GM18909 (cell line): ENCODE results near the gene GALNT6.

Experiments
- ATAC-seq: cut with Tn5 transposase; IDR thresholded peaks from one replicate; pipeline ENCODE4 v1.9.1; 2021; ENCODE audit warnings: mild to moderate bottlenecking; ENCODE audit not compliant: unreplicated experiment, poor library complexity

GALNT6 gene

GRCh38 chr12:51383269-51383905 lies 7.8 kb downstream of the GALNT6 start:
- no peak for ATAC-seq

GRCh38 chr12:51382173-51382572 lies 9.0 kb downstream of the GALNT6 start:
- no peak for ATAC-seq

DNA sequence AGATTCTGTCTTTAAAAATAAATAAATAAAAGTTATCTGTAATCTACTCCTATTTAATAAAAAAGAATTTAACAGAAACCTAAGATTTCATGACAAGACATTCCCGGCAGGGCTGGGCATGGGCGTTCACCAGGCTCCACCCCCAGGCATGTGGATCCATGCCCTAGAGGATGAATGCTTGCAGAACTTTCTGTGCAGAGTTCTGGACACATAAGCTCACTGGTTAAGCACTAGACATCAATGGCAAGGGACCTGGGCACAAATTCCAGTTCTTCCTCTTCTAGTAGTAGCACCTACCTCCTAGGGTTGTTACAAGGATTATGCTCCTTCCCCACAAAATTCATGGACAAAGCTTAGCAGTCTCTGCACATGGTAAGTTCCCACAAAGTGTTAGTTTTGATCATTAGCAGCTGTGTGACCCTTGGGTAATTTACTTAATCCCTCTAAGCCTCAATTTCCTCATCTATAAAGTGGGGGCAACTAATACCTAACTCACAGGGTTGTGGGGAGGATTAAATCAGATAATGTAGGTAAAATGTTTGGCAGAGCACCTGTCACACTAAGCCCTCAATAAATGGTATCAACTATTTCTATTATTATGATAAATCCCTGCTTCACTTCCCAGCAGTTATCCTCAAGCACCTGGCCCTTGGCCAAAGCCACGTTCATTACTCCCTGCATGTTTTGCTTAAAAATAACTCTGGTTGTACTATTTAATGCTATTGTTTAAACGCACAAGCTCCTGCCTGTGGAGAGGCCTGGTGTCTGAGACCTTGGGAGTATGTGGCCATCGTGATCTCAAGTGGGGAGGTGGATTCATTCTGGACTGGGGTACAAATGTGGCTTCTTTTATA lies 9.8 kb downstream of the GALNT6 start:
- ATAC-seq = no peak

DNA sequence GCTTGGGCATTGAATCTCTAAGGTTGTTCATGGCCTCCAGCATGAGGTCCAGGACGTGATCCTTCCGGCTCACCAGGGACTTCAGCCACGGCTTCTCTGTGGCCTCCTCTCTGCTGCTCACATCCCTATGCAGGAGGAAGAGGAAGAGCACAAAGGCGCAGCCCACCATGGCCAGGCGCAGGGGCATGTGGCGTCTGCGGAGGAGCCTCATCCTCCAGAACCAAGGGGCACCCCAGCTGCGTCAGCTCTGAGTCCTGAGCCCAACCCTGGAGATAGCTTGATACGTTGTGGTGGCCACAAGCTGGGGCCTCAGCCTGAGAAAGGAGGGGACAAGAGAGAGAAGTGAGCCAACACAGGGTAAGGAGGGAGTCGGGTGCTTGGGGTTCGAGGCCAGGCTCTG lies 11.6 kb downstream of the GALNT6 start:
- ATAC-seq = no peak

DNA sequence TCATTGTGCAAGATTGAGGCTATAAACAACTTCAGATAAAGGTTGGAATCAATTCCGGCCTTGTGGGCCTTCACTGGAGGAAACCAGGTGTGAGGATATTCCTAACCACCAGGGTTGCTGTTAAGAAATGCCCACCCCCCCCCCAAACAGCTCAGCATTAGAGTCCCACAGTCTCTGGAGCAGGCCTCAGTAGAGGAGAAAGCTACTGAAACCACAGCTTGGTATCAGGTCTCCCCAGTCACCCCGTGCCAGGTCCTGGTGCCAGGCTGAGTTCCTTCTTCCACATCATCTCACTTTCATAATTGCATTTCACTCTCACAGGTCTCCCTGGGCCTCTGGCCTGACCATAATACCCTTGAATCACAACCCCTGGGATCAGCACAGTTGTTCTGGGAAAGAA lies 12.5 kb downstream of the GALNT6 start:
- no peak for ATAC-seq

- ATAC-seq = no peak
Observed at GRCh38 chr12:51377099-51377984, 13.9 kb downstream of the GALNT6 start.

DNA sequence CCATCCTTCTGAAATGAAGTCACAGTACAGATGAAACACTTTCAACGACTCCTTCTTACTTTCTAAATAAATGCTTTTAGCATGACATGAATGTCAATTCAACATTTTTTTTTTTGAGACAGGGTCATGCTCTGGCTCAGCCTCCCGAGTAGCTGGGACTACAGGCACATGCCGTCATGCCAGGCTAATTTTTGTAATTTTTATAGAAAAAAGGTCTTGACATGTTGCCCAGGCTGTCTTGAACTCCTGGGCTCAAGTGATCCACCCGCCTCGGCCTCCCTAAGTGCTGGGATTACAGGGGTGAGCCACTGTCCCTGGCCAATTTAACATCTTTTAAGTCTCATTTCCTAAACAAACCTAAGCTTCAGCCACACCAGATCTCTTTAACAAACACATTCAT lies 16.4 kb downstream of the GALNT6 start:
- ATAC-seq = no peak

DNA sequence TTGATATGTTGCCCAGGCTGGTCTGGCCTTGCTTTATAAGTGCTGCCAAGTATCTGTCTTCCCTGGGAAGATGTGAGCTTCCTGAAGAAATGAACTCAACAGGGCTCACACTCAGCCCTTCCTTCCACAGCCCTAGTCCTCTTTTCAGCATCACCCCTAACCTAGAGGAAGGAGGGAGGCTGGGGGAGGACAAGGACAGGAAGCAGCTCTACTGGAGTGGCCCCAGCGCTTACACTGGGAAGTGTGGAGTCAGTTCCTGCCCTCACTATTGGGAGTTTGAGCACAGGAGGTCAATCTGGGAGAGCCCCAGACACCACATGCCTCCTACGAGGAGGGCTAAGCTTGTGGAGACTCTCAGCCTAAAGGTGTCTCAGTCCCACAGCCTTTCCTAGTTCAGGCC lies 16.8 kb downstream of the GALNT6 start:
- no peak for ATAC-seq

DNA sequence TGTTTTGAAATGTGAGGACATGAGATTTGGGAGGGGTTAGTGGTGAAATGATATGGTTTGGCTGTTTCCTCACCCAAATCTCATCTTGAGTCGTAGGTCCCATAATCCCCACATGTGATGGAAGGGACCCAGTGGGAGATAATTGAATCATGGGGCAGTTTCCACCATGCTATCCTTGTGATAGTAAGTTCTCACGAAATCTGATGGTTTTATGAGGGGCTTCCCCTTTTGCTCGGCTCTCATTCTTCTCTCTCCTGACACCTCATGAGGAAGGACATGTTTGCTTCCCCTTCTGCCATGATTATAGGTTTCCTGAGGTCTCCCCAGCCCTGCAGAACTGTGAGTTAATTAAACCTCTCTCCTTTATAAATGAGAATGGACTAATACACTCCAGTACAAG lies 18.0 kb downstream of the GALNT6 start:
- no peak for ATAC-seq

DNA sequence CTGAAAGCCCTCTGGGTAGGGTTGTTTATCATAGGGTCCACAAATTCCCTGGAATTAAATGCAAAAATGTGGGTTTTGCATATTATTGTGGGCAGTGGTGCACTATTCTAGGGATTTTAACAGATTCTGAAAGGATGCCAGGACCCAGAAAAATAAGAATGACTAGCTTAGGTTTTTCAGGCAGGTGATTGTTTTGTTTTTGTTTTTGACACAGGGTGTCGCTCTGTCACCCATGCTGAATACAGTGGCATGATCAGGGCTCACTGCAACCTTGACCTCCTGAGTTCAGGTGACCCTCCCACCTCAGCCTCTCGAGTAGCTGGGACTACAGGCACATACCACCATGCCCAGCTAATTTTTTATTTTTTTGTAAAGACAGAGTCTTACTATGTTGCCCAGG lies 19.2 kb downstream of the GALNT6 start:
- no peak for ATAC-seq

GRCh38 chr12:51371295-51371953 lies 19.8 kb downstream of the GALNT6 start:
- ATAC-seq = no peak

DNA sequence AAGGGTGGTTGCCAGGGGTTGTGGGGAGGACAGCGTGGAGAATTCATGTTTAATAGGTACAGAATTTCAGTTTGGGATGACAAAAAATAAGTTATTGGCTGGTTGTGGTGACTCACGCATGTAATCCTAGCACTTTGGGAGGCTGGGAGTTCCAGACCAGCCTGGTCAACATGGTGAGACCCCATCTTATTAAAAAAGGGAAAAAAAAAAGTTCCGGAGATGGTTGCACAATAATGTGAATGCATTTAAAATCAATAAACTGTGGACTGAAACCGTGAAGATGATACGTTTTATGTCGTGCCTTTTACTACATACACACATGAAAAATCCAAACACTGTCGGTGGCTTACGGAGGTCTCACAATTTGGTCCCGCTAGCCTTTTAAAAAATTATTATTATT lies 20.5 kb downstream of the GALNT6 start:
- ATAC-seq = no peak

DNA sequence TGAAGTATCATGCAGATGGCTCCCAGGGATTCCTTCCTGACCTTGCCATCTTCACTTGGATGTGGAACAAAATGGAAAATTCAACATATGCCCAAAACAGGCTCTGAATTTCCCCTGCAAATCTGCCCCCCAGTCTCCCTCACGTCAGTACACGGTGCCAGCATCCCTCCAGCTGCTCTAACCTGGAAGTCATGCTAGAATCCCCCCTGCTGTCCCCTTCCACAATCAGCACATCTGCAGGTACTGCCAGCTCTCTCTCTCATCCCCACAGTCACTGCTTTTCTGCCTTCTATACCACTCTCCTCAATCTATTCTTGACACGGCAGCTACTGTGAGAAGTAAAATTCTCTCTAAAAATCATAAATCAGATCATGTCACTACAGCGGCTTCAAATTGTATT lies 21.6 kb downstream of the GALNT6 start:
- no peak for ATAC-seq

GRCh38 chr12:51368640-51369517 lies 22.3 kb downstream of the GALNT6 start:
- peak; percentile 98 for ATAC-seq

DNA sequence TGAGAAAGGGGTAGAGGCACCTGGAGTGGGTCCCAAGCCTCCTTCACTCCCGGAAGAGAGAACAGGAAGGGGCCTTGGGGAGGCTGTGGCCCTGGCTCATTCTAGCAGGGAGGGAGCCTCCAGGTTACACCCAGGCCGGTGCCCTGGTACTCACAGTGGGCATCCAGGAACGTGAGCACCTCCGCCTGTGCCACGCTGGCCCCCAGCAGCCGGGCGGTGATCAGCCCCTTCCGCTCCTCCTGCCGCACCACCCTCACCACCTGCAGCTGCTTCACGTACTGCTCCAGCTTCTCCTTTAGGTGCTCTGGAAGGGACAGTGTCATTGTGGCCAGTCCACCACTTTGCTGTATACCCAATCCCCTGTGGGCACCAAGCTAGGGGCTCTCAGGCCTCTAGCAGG lies 25.9 kb downstream of the GALNT6 start:
- ATAC-seq = no peak

- ATAC-seq = no peak
Observed at GRCh38 chr12:51364001-51364400, 27.2 kb downstream of the GALNT6 start.

DNA sequence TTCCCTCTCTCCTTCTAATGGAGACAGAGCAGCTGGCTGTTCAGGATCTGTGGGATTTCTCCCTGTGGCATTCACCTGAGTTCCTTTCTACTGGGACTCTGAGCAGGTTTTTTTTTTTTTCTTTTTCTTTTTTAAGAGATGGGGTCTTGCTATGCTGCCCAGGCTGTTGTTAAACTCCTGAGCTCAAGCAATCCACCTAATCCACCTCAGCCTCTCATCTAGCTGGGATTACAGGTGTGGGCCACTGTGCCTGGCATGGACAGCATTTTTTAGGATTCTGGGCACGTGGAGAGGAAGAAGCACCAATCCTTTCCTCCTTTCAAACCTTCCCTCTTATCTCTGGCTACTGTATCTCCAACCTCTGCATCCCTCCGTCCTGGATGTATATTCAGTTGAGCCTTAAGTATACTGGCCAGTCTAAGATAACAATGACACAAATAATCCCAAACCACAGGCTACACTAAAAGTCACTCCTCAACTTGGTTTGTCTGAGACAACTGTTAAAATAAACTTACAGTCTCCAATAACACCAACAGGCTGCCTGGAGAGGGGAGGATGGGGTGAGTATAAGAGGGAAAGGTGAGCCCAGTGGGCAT lies 28.4 kb downstream of the GALNT6 start:
- ATAC-seq = no peak

GRCh38 chr12:51362307-51362706 lies 28.9 kb downstream of the GALNT6 start:
- ATAC-seq = no peak
